ENCODE data around the gene PHLDA2.

- TF ChIP-seq CTCF (IDR thresholded peaks at IDR 0.05) (no peak), EZH2 (IDR thresholded peaks at IDR 0.05; ENCODE audit: borderline replicate concordance, insufficient read depth, low read depth, low read length, poor library complexity, severe bottlenecking) (no peak)
Measured at GRCh38 chr11:2931420-2931746, 2.2 kb upstream of the PHLDA2 start.

Measured in B cell (primary cell).